ENCODE measurements around the gene LYST. TPM values are rescaled to one million over a fixed set of nuclear protein-coding genes. Genes with fewer than 3 reads are reported as not detected.

Gene LYST
- total RNA-seq, 1 experiment from 2014 or later = 4.8 TPM

- H3K36me3 ChIP-seq (ENCODE audit: low read depth, low read length) = no peaks in the 10 kb centered on the region
- no TSS peak for BruUV-seq (replicated peaks)
- no peak overlapping the region for H3K4me3 ChIP-seq (ENCODE audit: low read length)
- H2AFZ ChIP-seq (ENCODE audit: low read length) = no peak overlapping the region
- no peaks in the 10 kb centered on the region for H4K20me1 ChIP-seq (ENCODE audit: low read length)
- intact Hi-C loops (cut with micrococcal nuclease) = no loop called here
- no peaks in the 10 kb centered on the region for H3K4me1 ChIP-seq (ENCODE audit: insufficient read depth, low read length)
- no peak overlapping the region for H3K9ac ChIP-seq (ENCODE audit: low read length)
- ChIA-PET POLR2A (ENCODE audit: unreplicated experiment) (no interaction called here), CTCF (no interaction called here)
- H3K9me3 ChIP-seq (ENCODE audit: low read length) = no peaks in the 10 kb centered on the region
- no peaks in the 10 kb centered on the region for H3K27me3 ChIP-seq (ENCODE audit: low read length)
- no peaks in the 10 kb centered on the region for H3K9me2 ChIP-seq (replicated peaks; ENCODE audit: low read length)
- H3K79me2 ChIP-seq (ENCODE audit: low read length) = no peaks in the 10 kb centered on the region
- H3K4me2 ChIP-seq (ENCODE audit: low read length) = no peak overlapping the region
- no peak for DNase-seq
- no peaks in the 10 kb centered on the region for H3F3A ChIP-seq (ENCODE audit: low read length, unreplicated experiment)
- ATAC-seq = no peak
- no peak overlapping the region for H3K27ac ChIP-seq (ENCODE audit: low read length)
- TF ChIP-seq CTCF (conservative IDR thresholded peaks at IDR 0.05; ENCODE audit: low read depth, low read length) (no peak), EZH2 (IDR thresholded peaks at IDR 0.05; ENCODE audit: low read length, unreplicated experiment) (no peak), EZH2phosphoT487 (IDR thresholded peaks at IDR 0.05; ENCODE audit: borderline replicate concordance, low read length) (no peak)
These were observed 118.0 kb downstream of the LYST start for GRCh38 chr1:235748747-235749146.

GRCh38 chr1:235746245-235746644 is 120.5 kb downstream of the LYST start:
- Histone ChIP-seq H3K9me3 (ENCODE audit: low read length) (no peaks in the 10 kb centered on the region), H3K79me2 (ENCODE audit: low read length) (no peaks in the 10 kb centered on the region), H2AFZ (ENCODE audit: low read length) (no peak overlapping the region), H3K27ac (ENCODE audit: low read length) (no peak overlapping the region), H4K20me1 (ENCODE audit: low read length) (no peaks in the 10 kb centered on the region), H3K4me3 (ENCODE audit: low read length) (no peak overlapping the region), H3K27me3 (ENCODE audit: low read length) (no peaks in the 10 kb centered on the region), H3K4me1 (ENCODE audit: insufficient read depth, low read length) (no peaks in the 10 kb centered on the region), H3K36me3 (ENCODE audit: low read depth, low read length) (no peaks in the 10 kb centered on the region), H3K4me2 (ENCODE audit: low read length) (no peak overlapping the region), H3F3A (ENCODE audit: low read length, unreplicated experiment) (no peaks in the 10 kb centered on the region), H3K9me2 (replicated peaks; ENCODE audit: low read length) (no peaks in the 10 kb centered on the region), H3K9ac (ENCODE audit: low read length) (no peak overlapping the region)
- ChIA-PET POLR2A (ENCODE audit: unreplicated experiment) (no interaction called here), CTCF (no interaction called here)
- ATAC-seq (no peak), DNase-seq (no peak)
- no TSS peak for BruUV-seq (replicated peaks)
- TF ChIP-seq EZH2phosphoT487 (IDR thresholded peaks at IDR 0.05; ENCODE audit: borderline replicate concordance, low read length) = no peak
- TF ChIP-seq CTCF (conservative IDR thresholded peaks at IDR 0.05; ENCODE audit: low read depth, low read length) = no peak
- TF ChIP-seq EZH2 (IDR thresholded peaks at IDR 0.05; ENCODE audit: low read length, unreplicated experiment) = no peak
- intact Hi-C loops (cut with micrococcal nuclease) = no loop called here

- no peaks in the 10 kb centered on the region for H3F3A ChIP-seq (ENCODE audit: low read length, unreplicated experiment)
- no peaks in the 10 kb centered on the region for H4K20me1 ChIP-seq (ENCODE audit: low read length)
- ChIA-PET POLR2A (ENCODE audit: unreplicated experiment) (no interaction called here), CTCF (no interaction called here)
- H3K9ac ChIP-seq (ENCODE audit: low read length) = no peak overlapping the region
- H3K4me1 ChIP-seq (ENCODE audit: insufficient read depth, low read length) = no peaks in the 10 kb centered on the region
- H3K4me3 ChIP-seq (ENCODE audit: low read length) = no peak overlapping the region
- no peaks in the 10 kb centered on the region for H3K36me3 ChIP-seq (ENCODE audit: low read depth, low read length)
- H3K27ac ChIP-seq (ENCODE audit: low read length) = no peak overlapping the region
- no peak for DNase-seq
- H3K27me3 ChIP-seq (ENCODE audit: low read length) = no peaks in the 10 kb centered on the region
- BruUV-seq (replicated peaks) = no TSS peak
- no peaks in the 10 kb centered on the region for H3K9me3 ChIP-seq (ENCODE audit: low read length)
- no peak overlapping the region for H3K4me2 ChIP-seq (ENCODE audit: low read length)
- intact Hi-C loops (cut with micrococcal nuclease) = no loop called here
- H3K9me2 ChIP-seq (replicated peaks; ENCODE audit: low read length) = no peaks in the 10 kb centered on the region
- no peak overlapping the region for H2AFZ ChIP-seq (ENCODE audit: low read length)
- TF ChIP-seq EZH2 (IDR thresholded peaks at IDR 0.05; ENCODE audit: low read length, unreplicated experiment) = no peak
- no peak for TF ChIP-seq CTCF (conservative IDR thresholded peaks at IDR 0.05; ENCODE audit: low read depth, low read length)
- TF ChIP-seq EZH2phosphoT487 (IDR thresholded peaks at IDR 0.05; ENCODE audit: borderline replicate concordance, low read length) = no peak
- no peaks in the 10 kb centered on the region for H3K79me2 ChIP-seq (ENCODE audit: low read length)
- ATAC-seq = no peak
These were observed 121.1 kb downstream of the LYST start for GRCh38 chr1:235745503-235746136.
